Endodermal cell (in vitro differentiated cells): Measurements from ENCODE around the gene VAV2. TPM values are rescaled to one million over a fixed set of nuclear protein-coding genes. Genes with fewer than 3 reads are reported as not detected.

Experiments
- DNase-seq: peaks from one replicate; pipeline ENCODE4 v3.0.0-alpha.2; 2017
- H3K27ac ChIP-seq: 2 replicates; pipeline ENCODE4 v1.5.1; 2013; ENCODE audit warnings: mild to moderate bottlenecking, low read depth, low read length, moderate library complexity
- H3K27me3 ChIP-seq: 2 replicates; pipeline ENCODE4 v1.6.1; 2013; ENCODE audit warnings: mild to moderate bottlenecking, low read length, moderate library complexity; ENCODE audit not compliant: insufficient read depth, control insufficient read depth, poor library complexity, severe bottlenecking
- H3K36me3 ChIP-seq: 2 replicates; pipeline ENCODE4 v1.7.0; 2013; ENCODE audit warnings: mild to moderate bottlenecking, low read length, moderate library complexity; ENCODE audit not compliant: control insufficient read depth, insufficient read depth
- H3K4me1 ChIP-seq: one replicate; pipeline ENCODE4 v1.7.0; 2013; ENCODE audit warnings: low read length; ENCODE audit not compliant: control insufficient read depth, insufficient read depth
- H3K4me3 ChIP-seq: 2 replicates; pipeline ENCODE4 v1.5.1; 2013; ENCODE audit warnings: mild to moderate bottlenecking, low read length, moderate library complexity
- H3K9ac ChIP-seq: 2 replicates; pipeline ENCODE4 v1.6.1; 2013; ENCODE audit warnings: mild to moderate bottlenecking, low read length, moderate library complexity; ENCODE audit not compliant: poor library complexity, severe bottlenecking; ENCODE audit errors: extremely low read depth
- H3K9me3 ChIP-seq: 2 replicates; pipeline ENCODE4 v1.6.1; 2013; ENCODE audit warnings: mild to moderate bottlenecking, low read length, moderate library complexity; ENCODE audit not compliant: control insufficient read depth
- H3K27ac Mint-ChIP-seq: 2 replicates; pipeline ENCODE4 v1.8.0; 2020; ENCODE audit warnings: mixed read lengths
- H3K27me3 Mint-ChIP-seq: 2 replicates; pipeline ENCODE4 v1.8.0; 2021; ENCODE audit warnings: mild to moderate bottlenecking, mixed read lengths; ENCODE audit not compliant: insufficient read depth
- H3K36me3 Mint-ChIP-seq: 2 replicates; pipeline ENCODE4 v1.8.0; 2020; ENCODE audit warnings: low read depth, mixed read lengths
- H3K4me1 Mint-ChIP-seq: 2 replicates; pipeline ENCODE4 v1.8.0; 2020; ENCODE audit warnings: mixed read lengths
- H3K4me3 Mint-ChIP-seq: 2 replicates; pipeline ENCODE4 v1.8.0; 2020; ENCODE audit warnings: mild to moderate bottlenecking, moderate library complexity, mixed read lengths
- H3K9me3 Mint-ChIP-seq: 2 replicates; pipeline ENCODE4 v1.8.0; 2020; ENCODE audit warnings: mild to moderate bottlenecking, mixed read lengths
- WGBS, 2 experiments: methylation state at CpG; one replicate each; pipeline versions ENCODE4 v1.1.5 to v1.1.7; 2013; ENCODE audit warnings: missing lambda C conversion rate in 2 of 2, mixed read lengths in 1 of 2; ENCODE audit not compliant: insufficient coverage in 1 of 2, insufficient read length in 1 of 2; 5-methylcytosine and 5-hydroxymethylcytosine counted together
- total RNA-seq, 2 donors: library from RNA; stranded (reverse); fragmentation: NEBNext Ultra II Directional in 1 of 2; extraction: Animal tissue kit (Norgen Biotek cat#: 25700) in 1 of 2; gene quantifications; 2 replicates in 1 of 2; 3 replicates in 1 of 2; pipeline ENCODE4 v1.2.1, GENCODE V29; 2021
- TF ChIP-seq, protein P1 (sequence below): fragments of 200-600 bp; sonication (generic); conservative IDR thresholded peaks from 2 replicates; pipeline ENCODE4 v1.5.0; 2021; ENCODE audit warnings: antibody characterized with exemption, mild to moderate bottlenecking

VAV2 gene
- total RNA-seq, 2 donors from 2014 or later = 29.8 to 35.9 TPM

DNA sequence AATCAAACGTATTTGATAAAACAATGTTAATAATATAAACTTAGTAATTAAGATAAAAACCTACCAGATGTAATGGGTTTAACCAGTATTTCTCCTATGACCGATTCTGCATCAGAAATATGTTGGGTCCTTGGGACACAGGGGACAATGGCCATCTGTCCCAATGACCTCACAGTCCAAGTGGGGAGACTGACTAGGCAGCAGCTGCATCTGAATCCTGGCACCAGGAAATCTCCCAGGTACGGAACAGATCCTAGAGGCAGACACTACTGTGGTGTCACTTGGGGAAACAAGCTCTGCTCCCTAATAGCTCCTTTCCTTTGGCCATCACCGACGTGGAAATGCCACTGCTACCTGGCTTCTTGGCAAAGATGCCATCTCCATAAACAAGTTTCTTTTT, 172.2 kb downstream of the VAV2 start:
- Histone ChIP-seq H3K27me3 (no peaks in the 10 kb centered on the region), H3K36me3 (no peaks in the 10 kb centered on the region), H3K27ac (no peak overlapping the region), H3K4me3 (no peak overlapping the region), H3K9ac (no peak overlapping the region), H3K9me3 (no peaks in the 10 kb centered on the region), H3K4me1 (no peaks in the 10 kb centered on the region)
- Mint-ChIP-seq H3K36me3 (peaks cover 17% of the 10 kb centered on the region), H3K9me3 (no peaks in the 10 kb centered on the region), H3K4me3 (no peak overlapping the region), H3K27me3 (no peaks in the 10 kb centered on the region), H3K4me1 (peaks cover 2% of the 10 kb centered on the region), H3K27ac (no peak overlapping the region)
- WGBS, 2 experiments = 92 to 96% methylated on average over 4 of the region's 5 CpGs
- TF ChIP-seq, protein P1, sequence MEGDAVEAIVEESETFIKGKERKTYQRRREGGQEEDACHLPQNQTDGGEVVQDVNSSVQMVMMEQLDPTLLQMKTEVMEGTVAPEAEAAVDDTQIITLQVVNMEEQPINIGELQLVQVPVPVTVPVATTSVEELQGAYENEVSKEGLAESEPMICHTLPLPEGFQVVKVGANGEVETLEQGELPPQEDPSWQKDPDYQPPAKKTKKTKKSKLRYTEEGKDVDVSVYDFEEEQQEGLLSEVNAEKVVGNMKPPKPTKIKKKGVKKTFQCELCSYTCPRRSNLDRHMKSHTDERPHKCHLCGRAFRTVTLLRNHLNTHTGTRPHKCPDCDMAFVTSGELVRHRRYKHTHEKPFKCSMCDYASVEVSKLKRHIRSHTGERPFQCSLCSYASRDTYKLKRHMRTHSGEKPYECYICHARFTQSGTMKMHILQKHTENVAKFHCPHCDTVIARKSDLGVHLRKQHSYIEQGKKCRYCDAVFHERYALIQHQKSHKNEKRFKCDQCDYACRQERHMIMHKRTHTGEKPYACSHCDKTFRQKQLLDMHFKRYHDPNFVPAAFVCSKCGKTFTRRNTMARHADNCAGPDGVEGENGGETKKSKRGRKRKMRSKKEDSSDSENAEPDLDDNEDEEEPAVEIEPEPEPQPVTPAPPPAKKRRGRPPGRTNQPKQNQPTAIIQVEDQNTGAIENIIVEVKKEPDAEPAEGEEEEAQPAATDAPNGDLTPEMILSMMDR = no peak
- no peak for DNase-seq

GRCh38 chr9:133818444-133818843, 173.7 kb downstream of the VAV2 start:
- no peak for DNase-seq
- H3K27me3 Mint-ChIP-seq = no peaks in the 10 kb centered on the region
- no peak overlapping the region for H3K27ac ChIP-seq
- no peaks in the 10 kb centered on the region for H3K9me3 ChIP-seq
- no peak overlapping the region for H3K9ac ChIP-seq
- no peaks in the 10 kb centered on the region for H3K36me3 ChIP-seq
- peaks cover 17% of the 10 kb centered on the region for H3K36me3 Mint-ChIP-seq
- TF ChIP-seq, protein P1 = no peak
- no peak overlapping the region for H3K4me3 Mint-ChIP-seq
- no peak overlapping the region for H3K27ac Mint-ChIP-seq
- no peaks in the 10 kb centered on the region for H3K4me1 ChIP-seq
- H3K4me3 ChIP-seq = no peak overlapping the region
- H3K27me3 ChIP-seq = no peaks in the 10 kb centered on the region
- no peaks in the 10 kb centered on the region for H3K4me1 Mint-ChIP-seq
- 92 to 94% methylated on average over 3 of the region's 3 CpGs for WGBS, 2 experiments
- no peaks in the 10 kb centered on the region for H3K9me3 Mint-ChIP-seq

GRCh38 chr9:133815781-133816180, 176.3 kb downstream of the VAV2 start:
- TF ChIP-seq, protein P1 = no peak
- Mint-ChIP-seq H3K9me3 (no peaks in the 10 kb centered on the region), H3K27ac (no peak overlapping the region), H3K4me1 (no peaks in the 10 kb centered on the region), H3K4me3 (no peak overlapping the region), H3K36me3 (peaks cover 17% of the 10 kb centered on the region), H3K27me3 (no peaks in the 10 kb centered on the region)
- Histone ChIP-seq H3K9ac (no peak overlapping the region), H3K36me3 (no peaks in the 10 kb centered on the region), H3K27me3 (no peaks in the 10 kb centered on the region), H3K9me3 (no peaks in the 10 kb centered on the region), H3K4me3 (no peak overlapping the region), H3K27ac (peak overlapping the region; percentile 24), H3K4me1 (no peaks in the 10 kb centered on the region)
- DNase-seq = no peak
- WGBS, 2 experiments = 97 to 98% methylated on average over 6 to 9 of the region's 9 CpGs
